ENCODE data around the gene VMP1.
"Not testable (repeated sequence)": the region's sequence is repeated elsewhere in the genome, so short reads cannot be mapped to it uniquely, and the experiment has no call there.

The VMP1 gene

DNA sequence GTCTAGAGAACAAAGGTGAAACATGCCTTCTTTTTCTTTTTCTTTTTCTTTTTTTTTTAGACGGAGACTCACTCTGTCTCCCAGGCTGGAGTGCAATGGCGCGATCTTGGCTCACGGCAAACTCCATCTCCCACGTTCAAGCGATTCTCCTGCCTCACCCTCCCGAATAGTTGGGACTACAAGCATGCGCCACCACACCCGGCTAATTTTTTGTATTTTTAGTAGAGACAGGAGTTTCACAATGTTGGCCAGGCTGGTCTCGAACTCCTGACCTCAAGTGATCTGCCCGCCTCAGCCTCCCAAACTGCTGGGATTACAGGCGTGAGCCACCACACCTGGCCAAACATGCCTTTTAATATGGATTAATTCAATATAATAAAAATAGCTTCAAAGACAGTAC, 47.6 kb downstream of the VMP1 start:
- DNase-seq (ENCODE audit: low read depth), result not testable (repeated sequence)

DNA sequence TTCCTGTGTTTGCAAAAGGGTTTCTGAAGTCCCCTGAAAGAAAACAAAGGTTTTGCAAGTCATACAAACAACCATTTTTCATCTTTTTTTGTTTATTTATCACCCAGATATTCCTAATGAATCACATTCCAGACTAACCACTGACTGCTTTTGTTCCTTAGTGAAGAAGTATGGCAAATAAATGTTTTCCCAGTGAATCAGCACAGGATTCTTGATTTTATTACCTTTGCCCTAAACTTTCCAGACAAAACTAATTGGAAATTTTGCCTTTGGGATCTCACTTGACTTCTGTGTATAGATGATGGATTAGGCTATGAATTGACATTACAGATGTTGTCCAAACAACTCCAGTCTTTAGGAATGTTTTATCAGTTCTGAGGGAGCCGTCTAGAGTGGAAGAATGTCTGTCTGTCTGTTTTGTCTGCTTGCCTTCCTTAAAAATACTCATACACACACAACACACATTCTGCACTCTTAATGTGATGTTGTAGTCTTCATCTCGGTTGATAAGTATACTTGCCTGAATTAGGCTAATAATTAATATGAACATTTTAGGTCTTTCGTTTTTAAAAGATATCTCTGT, 48.9 kb downstream of the VMP1 start:
- DNase-seq (ENCODE audit: low read depth), result peak; percentile 59

DNA sequence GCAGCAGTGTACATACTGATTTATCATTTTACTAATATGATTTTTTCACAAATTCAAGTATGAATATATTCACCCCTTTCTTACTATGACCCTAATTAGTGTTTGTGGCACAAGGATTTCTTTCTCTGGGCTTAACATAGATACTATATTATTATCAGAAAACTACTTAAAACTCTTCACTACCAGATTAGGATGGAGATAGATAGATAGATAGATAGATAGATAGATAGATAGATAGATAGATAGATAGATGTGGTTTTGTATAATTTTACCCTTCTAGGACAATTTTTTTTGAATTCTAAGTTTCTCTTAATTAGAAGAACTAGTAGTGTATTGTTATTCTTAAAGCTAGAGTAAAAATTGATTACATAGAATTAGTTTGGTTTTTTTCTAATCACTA, 49.6 kb downstream of the VMP1 start:
- no peak for DNase-seq (ENCODE audit: low read depth)

GRCh38 chr17:59757470-59757869, 50.0 kb downstream of the VMP1 start:
- DNase-seq (ENCODE audit: low read depth), result no peak

GRCh38 chr17:59757881-59758385, 50.5 kb downstream of the VMP1 start:
- no peak for DNase-seq (ENCODE audit: low read depth)

DNA sequence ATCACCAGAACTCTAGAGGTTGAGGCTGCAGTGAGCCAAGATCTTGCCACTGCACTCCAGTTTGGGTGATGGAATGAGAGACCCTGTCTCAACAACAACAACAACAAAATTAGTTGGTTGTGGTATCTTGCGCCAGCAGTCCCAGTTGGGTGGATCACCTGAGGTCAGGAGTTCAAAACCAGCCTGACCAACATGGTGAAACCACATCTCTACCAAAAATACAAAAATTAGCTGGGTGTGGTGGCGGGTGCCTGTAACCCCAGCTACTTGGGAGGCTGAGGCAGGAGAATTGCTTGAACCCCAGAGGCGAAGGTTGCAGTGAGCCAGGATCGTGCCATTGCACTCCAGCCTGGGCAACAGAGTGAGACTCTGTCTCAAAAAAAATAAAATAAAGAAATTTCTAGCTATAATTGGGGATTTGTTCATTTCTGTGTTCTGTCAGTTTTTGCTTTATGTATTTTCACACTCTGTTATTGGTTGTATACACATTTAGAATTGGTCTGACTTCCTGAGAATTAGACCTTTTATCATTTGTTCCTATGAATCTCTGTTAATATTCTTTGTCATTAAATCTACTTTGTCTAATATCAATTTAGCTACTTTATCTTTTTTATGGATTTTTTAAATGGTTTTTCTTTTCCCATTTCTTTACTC, 51.7 kb downstream of the VMP1 start:
- DNase-seq (ENCODE audit: low read depth), result not testable (repeated sequence)

DNA sequence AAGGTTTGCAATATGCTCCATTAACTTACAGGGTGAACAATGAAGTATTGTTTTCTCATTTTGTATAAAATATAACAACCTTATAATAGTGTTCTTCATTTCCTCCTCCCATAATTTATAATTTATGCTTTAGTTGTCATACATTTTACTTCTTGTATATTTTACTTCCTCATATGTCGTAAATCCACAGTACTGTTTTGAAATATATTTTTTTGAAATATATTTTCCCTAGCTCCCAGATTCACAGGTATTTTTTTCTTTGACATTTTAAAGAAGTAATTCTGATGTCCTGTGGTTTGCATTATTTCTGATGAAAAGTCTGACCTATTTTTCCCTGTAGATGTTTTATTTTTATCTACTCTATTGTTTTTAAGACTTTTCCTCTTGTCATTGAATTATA, 52.7 kb downstream of the VMP1 start:
- no peak for DNase-seq (ENCODE audit: low read depth)

DNA sequence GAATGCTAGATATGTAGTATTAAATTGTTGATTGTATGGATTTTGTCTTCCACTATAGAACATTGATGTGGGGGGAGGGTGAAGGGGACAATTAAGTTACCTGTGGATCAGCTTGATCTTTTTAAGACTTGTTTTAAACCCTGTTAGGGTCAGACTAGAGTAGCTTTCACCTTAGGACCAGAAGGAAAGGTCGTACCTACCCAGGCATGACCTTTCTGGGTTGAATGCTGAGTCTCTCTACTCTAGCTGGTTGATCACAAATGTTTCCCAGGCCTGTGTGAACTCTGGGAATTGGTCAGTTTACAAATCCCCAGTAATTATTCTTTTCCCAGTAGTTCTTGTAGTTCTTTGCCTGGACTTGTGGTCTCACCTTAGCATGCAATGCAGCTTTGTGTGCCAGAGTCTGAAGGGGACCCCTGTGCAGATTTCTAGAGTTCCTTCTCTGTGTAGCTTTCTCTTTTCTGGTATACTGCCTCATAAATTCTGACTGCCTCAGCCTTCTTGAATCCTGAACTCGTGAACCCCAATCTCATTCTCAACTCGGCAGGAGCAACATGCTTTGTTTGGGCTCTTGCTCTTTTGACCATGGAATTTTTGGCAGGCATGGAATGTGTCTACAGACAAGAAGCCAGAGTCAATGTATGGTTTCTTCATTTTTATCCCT, 54.1 kb downstream of the VMP1 start:
- DNase-seq (ENCODE audit: low read depth), result no peak

- no peak for DNase-seq (ENCODE audit: low read depth)
Measured at GRCh38 chr17:59762049-59762823, 54.8 kb downstream of the VMP1 start.

GRCh38 chr17:59762824-59763374, 55.4 kb downstream of the VMP1 start:
- no peak for DNase-seq (ENCODE audit: low read depth)

DNA sequence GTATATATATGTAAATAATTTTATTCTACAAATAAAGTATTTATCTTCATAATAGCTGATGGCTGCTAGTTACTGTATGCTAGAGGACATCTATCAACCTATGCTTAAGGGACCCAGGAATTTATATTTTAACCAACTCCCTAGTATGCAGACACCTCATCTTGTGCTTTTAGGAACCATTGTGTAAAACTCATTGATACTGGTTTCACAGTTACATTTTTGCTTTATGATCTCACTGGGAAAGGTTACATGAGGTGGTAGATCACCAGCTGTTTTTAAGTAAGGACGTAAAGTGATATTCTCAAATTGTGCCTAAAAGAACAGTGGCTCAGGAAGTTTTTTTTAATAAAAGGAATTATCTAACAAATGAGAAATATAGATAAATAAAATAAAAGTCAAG, 56.4 kb downstream of the VMP1 start:
- DNase-seq (ENCODE audit: low read depth), result peak; percentile 69

- DNase-seq (ENCODE audit: low read depth), result no peak
Measured at GRCh38 chr17:59764292-59764741, 56.9 kb downstream of the VMP1 start.

DNA sequence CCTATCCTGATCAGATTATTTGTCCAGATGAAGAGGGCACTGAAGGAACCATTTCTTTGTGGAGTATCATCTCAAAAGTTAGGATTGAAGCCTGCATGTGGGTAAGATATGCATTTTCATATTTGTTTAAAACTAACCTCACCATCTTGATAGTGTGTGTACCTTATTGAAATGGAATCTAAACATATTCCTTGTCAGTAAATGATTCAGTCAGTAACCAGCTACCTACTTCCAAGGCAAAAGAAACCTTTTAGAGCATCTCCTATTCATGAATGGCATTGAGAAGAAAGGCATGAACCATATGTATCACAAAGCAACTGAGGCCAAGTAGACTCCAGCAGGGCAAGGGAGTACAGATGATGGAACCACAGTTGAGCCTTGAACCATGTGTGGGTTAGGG, 57.6 kb downstream of the VMP1 start:
- DNase-seq (ENCODE audit: low read depth), result no peak

DNA sequence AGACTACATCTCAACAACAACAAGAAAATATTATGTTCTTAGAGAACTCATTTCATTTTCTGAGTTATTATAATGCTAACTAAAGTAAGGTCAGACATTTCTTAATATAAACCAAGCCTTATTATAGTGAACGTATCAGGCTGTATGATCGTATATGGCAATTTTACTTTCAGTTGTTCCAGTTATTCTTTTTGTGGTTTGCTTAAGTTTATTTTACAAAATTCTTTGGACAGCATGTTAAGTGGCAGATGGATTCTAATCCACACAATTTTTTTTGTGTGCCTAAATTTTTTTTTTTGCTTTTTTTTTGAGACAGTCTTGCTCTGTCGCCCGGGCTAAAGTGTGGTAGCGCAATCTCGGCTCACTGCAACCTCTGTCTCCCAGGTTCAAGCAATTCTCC, 59.0 kb downstream of the VMP1 start:
- DNase-seq (ENCODE audit: low read depth), result no peak

DNA sequence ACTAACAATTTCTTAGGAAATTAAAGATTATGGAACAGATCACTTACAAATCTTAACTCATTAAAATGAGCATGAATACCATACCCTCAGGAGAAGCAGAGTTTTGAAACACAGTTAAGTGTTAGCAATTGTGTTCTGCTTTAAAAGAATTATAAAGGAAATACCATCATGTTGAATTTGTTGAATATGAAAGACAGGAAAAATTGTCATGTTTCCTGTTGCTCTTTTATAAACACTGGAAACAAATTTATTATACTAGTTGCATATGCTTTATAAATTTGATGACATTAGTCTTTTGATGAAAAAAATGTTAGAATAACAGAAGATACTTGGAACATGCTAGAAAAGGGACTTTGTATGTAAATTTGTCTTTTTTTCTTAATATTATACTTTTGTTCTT, 59.7 kb downstream of the VMP1 start:
- DNase-seq (ENCODE audit: low read depth), result no peak

DNA sequence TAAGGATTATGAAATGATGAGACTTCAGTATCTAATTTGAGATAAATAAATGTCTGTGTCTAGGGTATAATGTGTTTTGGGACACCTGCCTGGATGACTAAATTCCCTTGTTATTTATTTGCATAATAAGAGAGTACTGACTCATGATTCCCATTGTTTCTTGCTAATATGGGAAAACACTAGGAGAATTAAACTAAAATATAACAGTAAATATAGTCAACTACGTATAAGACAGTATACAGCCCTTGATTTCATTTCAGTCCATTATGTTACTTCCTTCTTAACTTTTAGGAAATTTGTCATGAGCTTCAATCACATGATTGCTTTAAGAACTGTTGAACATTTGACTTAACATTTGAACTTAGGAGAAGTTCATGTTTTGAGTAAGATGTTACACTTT, 62.4 kb downstream of the VMP1 start:
- DNase-seq (ENCODE audit: low read depth), result no peak

GRCh38 chr17:59771093-59771492, 63.6 kb downstream of the VMP1 start:
- DNase-seq (ENCODE audit: low read depth), result no peak

DNA sequence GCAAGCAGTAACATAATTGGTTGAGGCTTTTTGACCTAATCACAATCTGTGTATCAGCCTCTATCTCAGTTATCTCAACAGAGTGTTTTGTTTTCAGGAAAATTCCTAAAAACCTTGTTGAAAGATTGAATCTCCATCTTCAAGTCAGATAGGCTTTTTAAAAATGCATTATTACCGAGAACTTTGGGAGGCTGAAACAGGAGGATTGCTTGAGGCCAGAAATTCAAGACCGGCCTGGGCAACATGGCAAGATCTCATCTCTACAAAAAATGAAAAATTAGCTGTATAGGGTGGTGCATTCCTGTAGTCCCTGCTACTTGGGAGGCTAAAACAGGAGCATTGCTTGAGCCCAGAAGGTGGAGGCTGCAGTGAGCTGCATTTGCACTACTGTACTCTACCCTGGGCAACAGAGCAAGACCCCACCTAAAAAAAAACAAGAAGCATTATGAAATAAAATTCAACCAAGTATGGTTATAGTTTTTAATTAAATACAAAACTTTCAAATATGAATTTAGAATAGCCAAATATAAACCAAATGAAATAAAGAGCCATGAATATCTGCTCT, 68.4 kb downstream of the VMP1 start:
- DNase-seq (ENCODE audit: low read depth), result no peak

DNA sequence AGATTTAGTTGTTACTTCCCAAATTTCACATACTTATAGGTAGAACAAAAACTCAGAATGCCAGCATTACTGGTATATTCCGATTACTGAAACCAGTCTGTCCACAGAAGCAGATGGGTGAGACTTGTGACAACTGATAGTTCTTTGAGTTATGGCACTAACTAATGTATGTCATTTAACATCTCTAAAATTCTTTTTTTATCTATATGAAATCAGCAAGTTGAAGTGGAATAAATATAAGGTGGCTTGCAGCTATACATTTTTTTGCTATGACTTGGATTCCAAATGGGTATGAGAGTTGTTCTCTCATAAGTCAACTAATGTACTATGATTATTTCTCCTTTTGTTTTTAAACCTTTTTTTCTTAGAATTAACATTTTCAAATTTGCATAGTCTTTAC, 69.1 kb downstream of the VMP1 start:
- no peak for DNase-seq (ENCODE audit: low read depth)

DNA sequence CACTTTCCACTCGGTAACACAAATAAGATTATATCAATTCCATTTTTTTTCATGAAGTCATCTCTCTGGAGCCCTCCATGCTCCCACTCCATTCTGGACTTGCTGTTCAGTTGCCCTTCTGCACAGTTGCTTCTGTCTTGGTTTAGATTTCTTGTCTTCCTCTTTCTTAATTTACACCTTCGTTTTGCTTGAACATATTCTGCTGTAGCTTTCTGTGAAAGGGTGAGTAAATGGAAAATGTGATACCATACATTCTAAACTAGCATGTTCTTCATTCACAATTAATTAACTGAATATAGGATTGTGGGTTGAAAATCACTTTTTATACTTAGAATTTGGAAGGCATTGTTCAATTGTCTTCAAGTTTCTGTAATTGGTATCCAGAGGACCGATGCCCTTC, 69.6 kb downstream of the VMP1 start:
- DNase-seq (ENCODE audit: low read depth), result no peak

DNA sequence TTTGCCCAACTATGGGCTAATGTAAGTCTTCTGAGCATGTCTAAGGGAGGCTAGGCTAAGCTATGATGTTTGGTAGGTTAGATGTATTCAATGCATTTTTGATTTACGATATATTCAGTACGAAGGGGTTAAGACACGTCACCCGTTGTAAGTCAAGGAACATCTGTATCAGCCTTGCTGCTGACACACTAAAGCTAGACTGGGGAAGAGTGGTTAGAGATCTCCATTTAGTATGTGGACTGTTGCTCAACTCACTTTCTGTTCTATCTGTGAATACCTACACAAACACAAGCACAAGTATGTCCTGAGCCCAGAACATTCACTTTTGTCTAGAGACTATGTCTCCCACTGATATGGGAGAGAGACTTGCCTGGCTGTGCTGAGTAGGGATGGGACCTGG, 71.5 kb downstream of the VMP1 start:
- DNase-seq (ENCODE audit: low read depth), result no peak

- no peak for DNase-seq (ENCODE audit: low read depth)
Measured at GRCh38 chr17:59779521-59779920, 72.1 kb downstream of the VMP1 start.

All from HS-27A (cell line).